ENCODE data around the gene LYRM2. TPM values are rescaled to one million over a fixed set of nuclear protein-coding genes. Genes with fewer than 3 reads are reported as not detected.
A peak's percentile ranks its signal among the peaks of the same experiment; 100 is the strongest.

Gene LYRM2
- total RNA-seq (10 to 100 TPM; 21.4 to 22.6 TPM), polyA plus RNA-seq (10 to 100 TPM; 16.8 to 33.7 TPM)
- long read RNA-seq, donor 1, full-length matches to known transcripts, result 20 of 29 reads
- long read RNA-seq, donor 1, partial matches to known transcripts, result 3 of 29 reads
- long read RNA-seq, donor 1, other reads (novel, unspliced or antisense), result 6 of 29 reads
- long read RNA-seq, donor 2, full-length matches to known transcripts, result 11 of 17 reads
- long read RNA-seq, donor 2, partial matches to known transcripts, result 0 of 17 reads
- long read RNA-seq, donor 2, other reads (novel, unspliced or antisense), result 6 of 17 reads

GRCh38 chr6:89638320-89639195 is at the start of gene LYRM2:
Gene LYRM2 (minus strand): TSS chr6:89638747. CDS start chr6:89638716, 31 bp downstream.
- Histone ChIP-seq H3K4me1 (ENCODE audit: control insufficient read depth in 1 of 2, insufficient read depth in 2 of 2, low read length in 2 of 2) (no peaks in the 10 kb centered on the region), H3K27me3 (ENCODE audit: control insufficient read depth in 1 of 2, insufficient read depth in 2 of 2, low read length in 1 of 2) (no peaks in the 10 kb centered on the region), H3K4me3 (ENCODE audit: low read length in 2 of 2) (peak within 1 kb of the TSS; percentile 32 to 69), H3K36me3 (ENCODE audit: control insufficient read depth in 1 of 2, insufficient read depth in 2 of 2, low read length in 1 of 2) (peaks cover 0 to 3% of the 10 kb centered on the region in 2 donors), H3K27ac (ENCODE audit: low read depth in 1 of 2, low read length in 2 of 2) (peak within 1 kb of the TSS; percentile 52 to 74), H3K9me3 (ENCODE audit: control insufficient read depth, low read length) (no peaks in the 10 kb centered on the region)
- intact Hi-C loops (cut with DNase I), result no loop called here
- DNase-seq (peak; percentile 98), ATAC-seq (ENCODE audit: low FRiP score) (peak; percentile 100)
- 3% methylated on average over 58 of the region's 58 CpGs for WGBS, 2 donors

GRCh38 chr6:89688328-89688727 is 49.8 kb upstream of the LYRM2 start:
- no peaks in the 10 kb centered on the region for H3K4me1 ChIP-seq (ENCODE audit: control insufficient read depth in 1 of 2, insufficient read depth in 2 of 2, low read length in 2 of 2)
- DNase-seq (no peak), ATAC-seq (ENCODE audit: low FRiP score) (no peak)
- no peaks in the 10 kb centered on the region for H3K9me3 ChIP-seq (ENCODE audit: control insufficient read depth, low read length)
- WGBS, 2 donors, result 94 to 98% methylated on average over 2 of the region's 2 CpGs
- H3K27me3 ChIP-seq (ENCODE audit: control insufficient read depth in 1 of 2, insufficient read depth in 2 of 2, low read length in 1 of 2), result no peaks in the 10 kb centered on the region
- peaks cover 2 to 18% of the 10 kb centered on the region in 2 donors for H3K36me3 ChIP-seq (ENCODE audit: control insufficient read depth in 1 of 2, insufficient read depth in 2 of 2, low read length in 1 of 2)
- H3K4me3 ChIP-seq (ENCODE audit: low read length in 2 of 2), result no peak overlapping the region
- no peak overlapping the region for H3K27ac ChIP-seq (ENCODE audit: low read depth in 1 of 2, low read length in 2 of 2)
- intact Hi-C loops (cut with DNase I), result no loop called here

GRCh38 chr6:89685311-89685710 is 46.8 kb upstream of the LYRM2 start:
- H3K36me3 ChIP-seq (ENCODE audit: control insufficient read depth in 1 of 2, insufficient read depth in 2 of 2, low read length in 1 of 2), result peaks cover 2 to 14% of the 10 kb centered on the region in 2 donors
- DNase-seq (no peak), ATAC-seq (ENCODE audit: low FRiP score) (no peak)

GRCh38 chr6:89682991-89683390 is 44.4 kb upstream of the LYRM2 start:
- 91 to 94% methylated on average over 1 of the region's 1 CpG for WGBS, 2 donors
- H3K27ac ChIP-seq (ENCODE audit: low read depth in 1 of 2, low read length in 2 of 2), result no peak overlapping the region
- peaks cover 2 to 14% of the 10 kb centered on the region in 2 donors for H3K36me3 ChIP-seq (ENCODE audit: control insufficient read depth in 1 of 2, insufficient read depth in 2 of 2, low read length in 1 of 2)
- intact Hi-C loops (cut with DNase I), result no loop called here
- ATAC-seq (ENCODE audit: low FRiP score) (no peak), DNase-seq (no peak)
- no peak overlapping the region for H3K4me3 ChIP-seq (ENCODE audit: low read length in 2 of 2)
- H3K27me3 ChIP-seq (ENCODE audit: control insufficient read depth in 1 of 2, insufficient read depth in 2 of 2, low read length in 1 of 2), result no peaks in the 10 kb centered on the region
- no peaks in the 10 kb centered on the region for H3K9me3 ChIP-seq (ENCODE audit: control insufficient read depth, low read length)
- no peaks in the 10 kb centered on the region for H3K4me1 ChIP-seq (ENCODE audit: control insufficient read depth in 1 of 2, insufficient read depth in 2 of 2, low read length in 2 of 2)

More at GRCh38 chr6:89685311-89685710, 46.8 kb upstream of the LYRM2 start:
- WGBS, 2 donors, result 98 to 99% methylated on average over 2 of the region's 2 CpGs
- H3K27me3 ChIP-seq (ENCODE audit: control insufficient read depth in 1 of 2, insufficient read depth in 2 of 2, low read length in 1 of 2), result no peaks in the 10 kb centered on the region
- intact Hi-C loops (cut with DNase I), result no loop called here
- no peaks in the 10 kb centered on the region for H3K9me3 ChIP-seq (ENCODE audit: control insufficient read depth, low read length)
- H3K27ac ChIP-seq (ENCODE audit: low read depth in 1 of 2, low read length in 2 of 2), result no peak overlapping the region
- H3K4me1 ChIP-seq (ENCODE audit: control insufficient read depth in 1 of 2, insufficient read depth in 2 of 2, low read length in 2 of 2), result no peaks in the 10 kb centered on the region
- no peak overlapping the region for H3K4me3 ChIP-seq (ENCODE audit: low read length in 2 of 2)

GRCh38 chr6:89681983-89682564 is 43.5 kb upstream of the LYRM2 start:
- H3K27me3 ChIP-seq (ENCODE audit: control insufficient read depth in 1 of 2, insufficient read depth in 2 of 2, low read length in 1 of 2), result no peaks in the 10 kb centered on the region
- intact Hi-C loops (cut with DNase I), result no loop called here
- peaks cover 2 to 14% of the 10 kb centered on the region in 2 donors for H3K36me3 ChIP-seq (ENCODE audit: control insufficient read depth in 1 of 2, insufficient read depth in 2 of 2, low read length in 1 of 2)
- WGBS, 2 donors, result 96 to 97% methylated on average over 10 of the region's 10 CpGs
- H3K4me3 ChIP-seq (ENCODE audit: low read length in 2 of 2), result no peak overlapping the region
- no peak for DNase-seq
- no peaks in the 10 kb centered on the region for H3K9me3 ChIP-seq (ENCODE audit: control insufficient read depth, low read length)
- no peak for ATAC-seq (ENCODE audit: low FRiP score)
- no peak overlapping the region for H3K27ac ChIP-seq (ENCODE audit: low read depth in 1 of 2, low read length in 2 of 2)
- no peaks in the 10 kb centered on the region for H3K4me1 ChIP-seq (ENCODE audit: control insufficient read depth in 1 of 2, insufficient read depth in 2 of 2, low read length in 2 of 2)

- peaks cover 2 to 8% of the 10 kb centered on the region in 2 donors for H3K36me3 ChIP-seq (ENCODE audit: control insufficient read depth in 1 of 2, insufficient read depth in 2 of 2, low read length in 1 of 2)
- no peaks in the 10 kb centered on the region for H3K9me3 ChIP-seq (ENCODE audit: control insufficient read depth, low read length)
- 71 to 84% methylated on average over 7 of the region's 7 CpGs for WGBS, 2 donors
- intact Hi-C loops (cut with DNase I), result no loop called here
- DNase-seq (no peak), ATAC-seq (ENCODE audit: low FRiP score) (no peak)
- no peak overlapping the region for H3K4me3 ChIP-seq (ENCODE audit: low read length in 2 of 2)
- H3K27ac ChIP-seq (ENCODE audit: low read depth in 1 of 2, low read length in 2 of 2), result no peak overlapping the region
- H3K27me3 ChIP-seq (ENCODE audit: control insufficient read depth in 1 of 2, insufficient read depth in 2 of 2, low read length in 1 of 2), result no peaks in the 10 kb centered on the region
- H3K4me1 ChIP-seq (ENCODE audit: control insufficient read depth in 1 of 2, insufficient read depth in 2 of 2, low read length in 2 of 2), result peaks cover 0 to 2% of the 10 kb centered on the region in 2 donors
Measured at GRCh38 chr6:89680551-89680950, 42.0 kb upstream of the LYRM2 start.

GRCh38 chr6:89680150-89680549 is 41.6 kb upstream of the LYRM2 start:
- DNase-seq, result no peak
- peaks cover 0 to 2% of the 10 kb centered on the region in 2 donors for H3K4me1 ChIP-seq (ENCODE audit: control insufficient read depth in 1 of 2, insufficient read depth in 2 of 2, low read length in 2 of 2)
- WGBS, 2 donors, result 79 to 81% methylated on average over 2 of the region's 2 CpGs
- no peaks in the 10 kb centered on the region for H3K9me3 ChIP-seq (ENCODE audit: control insufficient read depth, low read length)
- no peak overlapping the region for H3K4me3 ChIP-seq (ENCODE audit: low read length in 2 of 2)
- intact Hi-C loops (cut with DNase I), result no loop called here
- no peak for ATAC-seq (ENCODE audit: low FRiP score)
- H3K27me3 ChIP-seq (ENCODE audit: control insufficient read depth in 1 of 2, insufficient read depth in 2 of 2, low read length in 1 of 2), result no peaks in the 10 kb centered on the region
- peaks cover 2 to 6% of the 10 kb centered on the region in 2 donors for H3K36me3 ChIP-seq (ENCODE audit: control insufficient read depth in 1 of 2, insufficient read depth in 2 of 2, low read length in 1 of 2)
- H3K27ac ChIP-seq (ENCODE audit: low read depth in 1 of 2, low read length in 2 of 2), result no peak overlapping the region

GRCh38 chr6:89679215-89680120 is 40.9 kb upstream of the LYRM2 start:
- 74 to 76% methylated on average over 6 of the region's 6 CpGs for WGBS, 2 donors
- Histone ChIP-seq H3K4me3 (ENCODE audit: low read length in 2 of 2) (no peak overlapping the region), H3K4me1 (ENCODE audit: control insufficient read depth in 1 of 2, insufficient read depth in 2 of 2, low read length in 2 of 2) (peaks cover 0 to 2% of the 10 kb centered on the region in 2 donors), H3K36me3 (ENCODE audit: control insufficient read depth in 1 of 2, insufficient read depth in 2 of 2, low read length in 1 of 2) (peaks cover 0 to 5% of the 10 kb centered on the region in 2 donors), H3K27me3 (ENCODE audit: control insufficient read depth in 1 of 2, insufficient read depth in 2 of 2, low read length in 1 of 2) (no peaks in the 10 kb centered on the region), H3K9me3 (ENCODE audit: control insufficient read depth, low read length) (no peaks in the 10 kb centered on the region), H3K27ac (ENCODE audit: low read depth in 1 of 2, low read length in 2 of 2) (no peak overlapping the region)
- intact Hi-C loops (cut with DNase I), result no loop called here
- ATAC-seq (ENCODE audit: low FRiP score) (no peak), DNase-seq (no peak)

Data from aorta (tissue), 5 donors.